ENCODE results near the gene PCDHA1.

PCDHA1 gene

GRCh38 chr5:140827704-140828361 lies 41.9 kb downstream of the PCDHA1 start, which contains the start of gene PCDHA6:
PCDHA6 (plus strand) TSS chr5:140827960; CDS start chr5:140828092, 132 bp downstream.
- TF ChIP-seq CEBPB (IDR thresholded peaks at IDR 0.05), result no peak
- no peak for TF ChIP-seq TAF1 (IDR thresholded peaks at IDR 0.05; ENCODE audit: low read depth)
- TF ChIP-seq NFIC (IDR thresholded peaks at IDR 0.05), result no peak
- TF ChIP-seq FOXM1 (IDR thresholded peaks at IDR 0.05; ENCODE audit: borderline replicate concordance, low read depth), result no peak
- TF ChIP-seq RAD21 (IDR thresholded peaks at IDR 0.05; ENCODE audit: low read depth), result no peak
- no peak for TF ChIP-seq EGR1 (IDR thresholded peaks at IDR 0.05)
- no peak for TF ChIP-seq TCF12 (IDR thresholded peaks at IDR 0.05; ENCODE audit: low read depth)
- TF ChIP-seq REST (IDR thresholded peaks at IDR 0.05; ENCODE audit: low read depth), result no peak
- TF ChIP-seq TEAD4 (IDR thresholded peaks at IDR 0.05), result no peak
- TF ChIP-seq MAX (IDR thresholded peaks at IDR 0.05), result no peak
- no peak for TF ChIP-seq USF1 (IDR thresholded peaks at IDR 0.05)

GRCh38 chr5:140828362-140828737 lies 42.4 kb downstream of the PCDHA1 start:
- TF ChIP-seq ZBTB7A (IDR thresholded peaks at IDR 0.05; ENCODE audit: low read depth) (no peak), NFIC (IDR thresholded peaks at IDR 0.05) (no peak), TCF12 (IDR thresholded peaks at IDR 0.05; ENCODE audit: low read depth) (no peak), REST (IDR thresholded peaks at IDR 0.05; ENCODE audit: low read depth) (no peak), CREB1 (IDR thresholded peaks at IDR 0.05; ENCODE audit: low read depth) (no peak), TEAD4 (IDR thresholded peaks at IDR 0.05) (no peak), TAF1 (IDR thresholded peaks at IDR 0.05; ENCODE audit: low read depth) (no peak), EP300 (IDR thresholded peaks at IDR 0.05; ENCODE audit: borderline replicate concordance) (no peak), EGR1 (IDR thresholded peaks at IDR 0.05) (no peak), MAX (IDR thresholded peaks at IDR 0.05) (no peak)

- TF ChIP-seq CEBPB (IDR thresholded peaks at IDR 0.05) (no peak), EP300 (IDR thresholded peaks at IDR 0.05; ENCODE audit: borderline replicate concordance) (no peak), CREB1 (IDR thresholded peaks at IDR 0.05; ENCODE audit: low read depth) (no peak), USF1 (IDR thresholded peaks at IDR 0.05) (no peak), TEAD4 (IDR thresholded peaks at IDR 0.05) (no peak), MAX (IDR thresholded peaks at IDR 0.05) (no peak), REST (IDR thresholded peaks at IDR 0.05; ENCODE audit: low read depth) (no peak), FOXM1 (IDR thresholded peaks at IDR 0.05; ENCODE audit: borderline replicate concordance, low read depth) (no peak), EGR1 (IDR thresholded peaks at IDR 0.05) (no peak), TAF1 (IDR thresholded peaks at IDR 0.05; ENCODE audit: low read depth) (no peak), RAD21 (IDR thresholded peaks at IDR 0.05; ENCODE audit: low read depth) (no peak; the same call in 1 of the 2 replicates), NFIC (IDR thresholded peaks at IDR 0.05) (no peak), ZBTB7A (IDR thresholded peaks at IDR 0.05; ENCODE audit: low read depth) (no peak), TCF12 (IDR thresholded peaks at IDR 0.05; ENCODE audit: low read depth) (no peak), YY1 (IDR thresholded peaks at IDR 0.05; ENCODE audit: low read depth) (no peak)
These were observed 48.1 kb downstream of the PCDHA1 start, which contains the start of gene PCDHA7 for GRCh38 chr5:140833993-140834392. PCDHA7 (plus strand) TSS chr5:140834269; CDS start chr5:140834384, 115 bp downstream.
